Mesendoderm (in vitro differentiated cells): Measurements from ENCODE around the gene APOC1.

Source experiments
- DNase-seq: peaks from one replicate; pipeline ENCODE4 v3.0.0; 2013
- H2AK5ac ChIP-seq: 2 replicates; pipeline ENCODE4 v1.6.1; 2013; ENCODE audit warnings: low read length, inconsistent platforms
- H2BK120ac ChIP-seq: 2 replicates; pipeline ENCODE4 v1.6.1; 2013; ENCODE audit warnings: low read depth, mild to moderate bottlenecking, low read length, moderate library complexity, mixed read lengths
- H2BK15ac ChIP-seq: replicated peaks from 2 replicates; pipeline ENCODE4 v1.6.1; 2013; ENCODE audit warnings: low read depth, mild to moderate bottlenecking, moderate library complexity
- H2BK5ac ChIP-seq: 2 replicates; pipeline ENCODE4 v1.6.1; 2013; ENCODE audit warnings: low read length, inconsistent platforms
- H3K18ac ChIP-seq: 2 replicates; pipeline ENCODE4 v1.6.1; 2013; ENCODE audit warnings: mild to moderate bottlenecking, low read length, mixed read lengths
- H3K23ac ChIP-seq: one replicate; pipeline ENCODE4 v1.6.1; 2013; ENCODE audit warnings: low read length
- H3K27ac ChIP-seq: 2 replicates; pipeline ENCODE4 v1.5.1; 2013; ENCODE audit warnings: low read depth, mild to moderate bottlenecking, inconsistent platforms, low read length, moderate library complexity
- H3K27me3 ChIP-seq: 2 replicates; pipeline ENCODE4 v1.6.1; 2013; ENCODE audit warnings: low read length, control low read depth, mild to moderate bottlenecking, inconsistent platforms; ENCODE audit not compliant: insufficient read depth, poor library complexity
- H3K36me3 ChIP-seq: 2 replicates; pipeline ENCODE4 v1.6.1; 2013; ENCODE audit warnings: low read length, inconsistent platforms; ENCODE audit not compliant: control insufficient read depth, insufficient read depth
- H3K4ac ChIP-seq: one replicate; pipeline ENCODE4 v1.6.1; 2013; ENCODE audit warnings: low read depth, mild to moderate bottlenecking, low read length, moderate library complexity
- H3K4me1 ChIP-seq: 2 replicates; pipeline ENCODE4 v1.6.1; 2013; ENCODE audit warnings: low read depth, low read length, inconsistent platforms; ENCODE audit not compliant: control insufficient read depth
- H3K4me2 ChIP-seq: 2 replicates; pipeline ENCODE4 v1.6.1; 2013; ENCODE audit warnings: low read length
- H3K4me3 ChIP-seq: 2 replicates; pipeline ENCODE4 v1.5.1; 2013; ENCODE audit warnings: mild to moderate bottlenecking, low read length
- H3K56ac ChIP-seq: one replicate; pipeline ENCODE4 v1.6.1; 2013; ENCODE audit warnings: low read length
- H3K79me1 ChIP-seq: 2 replicates; pipeline ENCODE4 v1.6.1; 2013; ENCODE audit warnings: low read length, inconsistent platforms
- H3K79me2 ChIP-seq: 2 replicates; pipeline ENCODE4 v1.6.1; 2013; ENCODE audit warnings: mild to moderate bottlenecking, low read length; ENCODE audit not compliant: control insufficient read depth, insufficient read depth
- H3K9ac ChIP-seq: 2 replicates; pipeline ENCODE4 v1.6.1; 2013; ENCODE audit warnings: low read length, inconsistent platforms
- H4K5ac ChIP-seq: one replicate; pipeline ENCODE4 v1.6.1; 2013; ENCODE audit warnings: low read length
- H4K8ac ChIP-seq: one replicate; pipeline ENCODE4 v1.6.1; 2013; ENCODE audit warnings: low read depth, mild to moderate bottlenecking, control low read depth, low read length, moderate library complexity
- WGBS: extraction: QIAGEN DNeasy Blood & Tissue Kit; methylation state at CpG from one replicate; pipeline ENCODE4 v1.1.7; 2013; ENCODE audit warnings: low lambda C conversion rate, missing lambda C conversion rate; ENCODE audit not compliant: insufficient coverage; ENCODE audit errors: extremely low coverage; 5-methylcytosine and 5-hydroxymethylcytosine counted together

APOC1 gene

GRCh38 chr19:44951179-44952159 lies 37.1 kb downstream of the APOC1 start:
- Histone ChIP-seq H2AK5ac (no peak overlapping the region), H3K4me3 (no peak overlapping the region), H3K4me1 (no peaks in the 10 kb centered on the region), H3K27me3 (no peaks in the 10 kb centered on the region), H3K27ac (no peak overlapping the region), H3K79me1 (peaks cover 9% of the 10 kb centered on the region), H3K36me3 (no peaks in the 10 kb centered on the region), H4K5ac (no peak overlapping the region), H2BK120ac (no peak overlapping the region), H3K23ac (no peak overlapping the region), H2BK15ac (no peak overlapping the region), H3K18ac (no peak overlapping the region), H3K56ac (peak overlapping the region; percentile 34), H2BK5ac (no peak overlapping the region), H3K79me2 (peaks cover 12% of the 10 kb centered on the region), H3K4me2 (no peak overlapping the region), H4K8ac (no peak overlapping the region), H3K4ac (no peak overlapping the region), H3K9ac (no peak overlapping the region)
- peak; percentile 86 for DNase-seq
- no CpG with 5 or more reads among the region's 13 CpGs for WGBS

DNA sequence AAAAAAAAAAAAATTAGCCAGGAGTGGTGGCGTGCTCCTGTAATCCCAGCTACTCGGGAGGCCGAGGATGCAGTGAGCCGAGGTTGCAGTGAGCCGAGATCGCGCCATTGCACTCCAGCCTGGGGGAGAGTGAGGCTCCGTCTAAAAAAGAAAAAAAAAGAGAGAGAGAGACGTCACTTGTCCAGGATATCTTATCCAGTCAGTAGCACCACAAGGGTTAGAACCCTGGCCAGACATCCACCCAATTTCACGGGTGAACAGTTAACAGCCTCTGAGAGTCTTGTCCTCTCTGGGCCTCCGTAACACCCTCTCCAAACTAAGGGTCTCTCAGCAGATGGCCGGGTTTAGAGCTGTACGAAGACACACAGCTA lies 39.9 kb downstream of the APOC1 start:
- Histone ChIP-seq H3K23ac (no peak overlapping the region), H2AK5ac (no peak overlapping the region), H3K4me1 (no peaks in the 10 kb centered on the region), H3K79me1 (peaks cover 24% of the 10 kb centered on the region), H3K56ac (peak overlapping the region; percentile 100), H3K36me3 (no peaks in the 10 kb centered on the region), H2BK5ac (no peak overlapping the region), H3K18ac (peak overlapping the region; percentile 54), H3K4ac (peak overlapping the region; percentile 93), H2BK120ac (no peak overlapping the region), H4K5ac (peak overlapping the region; percentile 88), H3K27ac (peak overlapping the region; percentile 95), H3K79me2 (peaks cover 35% of the 10 kb centered on the region), H2BK15ac (no peak overlapping the region), H3K27me3 (no peaks in the 10 kb centered on the region), H3K4me2 (peak overlapping the region; percentile 92), H4K8ac (peak overlapping the region; percentile 66), H3K4me3 (peak overlapping the region; percentile 92), H3K9ac (peak overlapping the region; percentile 98)
- WGBS = no CpG with 5 or more reads among the region's 13 CpGs
- no peak for DNase-seq

DNA sequence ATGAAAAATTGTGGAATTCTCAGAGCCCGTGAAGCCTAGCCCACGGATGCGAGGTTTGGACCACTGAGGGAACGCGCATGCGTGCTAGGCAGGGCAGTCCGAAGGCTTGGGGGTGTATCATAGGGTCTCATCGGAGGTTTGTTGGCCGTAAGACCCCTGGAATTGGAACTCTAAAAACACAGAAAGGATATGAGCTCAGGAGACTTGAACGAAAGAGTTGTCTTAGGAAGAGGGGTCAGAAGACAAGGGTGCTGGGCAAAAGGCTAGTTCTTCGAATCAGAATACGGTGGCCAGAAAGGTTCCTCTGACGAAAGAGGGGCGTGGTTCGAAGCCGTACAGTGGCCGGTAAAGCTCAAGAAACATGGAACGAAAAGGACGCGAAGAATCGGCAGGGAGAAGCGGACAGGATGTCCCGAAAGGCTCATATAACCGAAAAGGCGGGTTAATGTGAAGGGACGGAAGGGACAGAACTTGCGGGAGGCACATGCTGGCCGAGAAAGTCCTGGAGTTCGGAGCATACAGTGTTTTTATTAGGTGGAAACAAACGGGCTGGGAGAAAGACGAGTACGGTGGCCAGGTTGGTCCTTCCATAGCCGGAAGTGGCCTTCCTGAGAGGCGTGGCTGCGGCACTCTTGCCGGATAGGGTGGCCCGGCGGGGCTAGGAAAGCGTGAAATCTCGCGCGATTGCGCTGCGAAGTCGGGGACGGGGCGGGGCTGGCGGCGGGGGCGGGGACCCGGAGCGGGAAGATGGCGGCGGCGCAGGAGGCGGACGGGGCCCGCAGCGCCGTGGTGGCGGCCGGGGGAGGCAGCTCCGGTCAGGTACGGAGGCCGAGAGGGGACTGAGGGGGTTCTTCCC lies 40.5 kb downstream of the APOC1 start, which contains the start of gene CLPTM1:
Gene CLPTM1, plus strand, starts transcription at position 732 of the 856 bp plus-strand sequence. Its CDS starts 16 bp downstream, at position 748.
- Histone ChIP-seq H4K5ac (peak within 1 kb of the TSS; percentile 88), H3K18ac (peak within 1 kb of the TSS; percentile 78), H3K79me1 (peaks cover 26% of the 10 kb centered on the region), H2AK5ac (no peak within 1 kb of the TSS), H3K27ac (peak within 1 kb of the TSS; percentile 95), H3K27me3 (no peaks in the 10 kb centered on the region), H3K4me1 (no peaks in the 10 kb centered on the region), H3K9ac (peak within 1 kb of the TSS; percentile 98), H2BK5ac (peak within 1 kb of the TSS; percentile 93), H3K79me2 (peaks cover 38% of the 10 kb centered on the region), H2BK120ac (no peak within 1 kb of the TSS), H3K56ac (peak within 1 kb of the TSS; percentile 100), H3K4ac (peak within 1 kb of the TSS; percentile 93), H3K4me3 (peak within 1 kb of the TSS; percentile 92), H2BK15ac (no peak within 1 kb of the TSS), H3K36me3 (no peaks in the 10 kb centered on the region), H4K8ac (peak within 1 kb of the TSS; percentile 98), H3K4me2 (peak within 1 kb of the TSS; percentile 94), H3K23ac (peak within 1 kb of the TSS; percentile 48)
- peak; percentile 98 for DNase-seq
- WGBS = no CpG with 5 or more reads among the region's 65 CpGs

- Histone ChIP-seq H2BK120ac (no peak overlapping the region), H3K4me3 (peak overlapping the region; percentile 92), H3K27me3 (no peaks in the 10 kb centered on the region), H2BK15ac (no peak overlapping the region), H3K36me3 (no peaks in the 10 kb centered on the region), H3K4ac (peak overlapping the region; percentile 28), H4K8ac (no peak overlapping the region), H3K18ac (peak overlapping the region; percentile 78), H3K56ac (peak overlapping the region; percentile 93), H3K79me1 (peaks cover 35% of the 10 kb centered on the region), H4K5ac (no peak overlapping the region), H3K79me2 (peaks cover 47% of the 10 kb centered on the region), H3K9ac (peak overlapping the region; percentile 97), H3K23ac (peak overlapping the region; percentile 48), H3K27ac (no peak overlapping the region), H3K4me1 (no peaks in the 10 kb centered on the region), H3K4me2 (peak overlapping the region; percentile 94), H2AK5ac (no peak overlapping the region), H2BK5ac (no peak overlapping the region)
- WGBS = no CpG with 5 or more reads among the region's 40 CpGs
- DNase-seq = no peak
Observed at GRCh38 chr19:44955505-44956439, 41.4 kb downstream of the APOC1 start.

- H3K27ac ChIP-seq = no peak overlapping the region
- H3K23ac ChIP-seq = no peak overlapping the region
- peaks cover 1% of the 10 kb centered on the region for H3K36me3 ChIP-seq
- no peak overlapping the region for H2BK120ac ChIP-seq
- H3K4ac ChIP-seq = no peak overlapping the region
- H3K9ac ChIP-seq = no peak overlapping the region
- no peaks in the 10 kb centered on the region for H3K4me1 ChIP-seq
- H3K79me1 ChIP-seq = peaks cover 43% of the 10 kb centered on the region
- H3K56ac ChIP-seq = no peak overlapping the region
- no peak overlapping the region for H3K4me2 ChIP-seq
- no peak for DNase-seq
- H2AK5ac ChIP-seq = no peak overlapping the region
- H2BK5ac ChIP-seq = no peak overlapping the region
- no peaks in the 10 kb centered on the region for H3K27me3 ChIP-seq
- no peak overlapping the region for H3K18ac ChIP-seq
- no peak overlapping the region for H3K4me3 ChIP-seq
- peaks cover 49% of the 10 kb centered on the region for H3K79me2 ChIP-seq
- WGBS = no CpG with 5 or more reads among the region's 7 CpGs
- H2BK15ac ChIP-seq = no peak overlapping the region
- H4K8ac ChIP-seq = no peak overlapping the region
- H4K5ac ChIP-seq = no peak overlapping the region
Observed at GRCh38 chr19:44957526-44957925, 43.1 kb downstream of the APOC1 start.
